ENCODE data around the gene BMAL1.

BMAL1 gene

GRCh38 chr11:13343067-13343466 is 65.5 kb downstream of the BMAL1 start:
- Histone ChIP-seq H3K27ac (no peak overlapping the region), H3K9ac (ENCODE audit: insufficient read length) (no peak overlapping the region), H3K9me3 (ENCODE audit: low read depth, low read length) (no peaks in the 10 kb centered on the region), H3K36me3 (ENCODE audit: insufficient read depth, low read length) (no peaks in the 10 kb centered on the region), H3K4me3 (no peak overlapping the region)
- no peak for DNase-seq (ENCODE audit: low read depth, low spot score)
- no peak for TF ChIP-seq EZH2 (IDR thresholded peaks at IDR 0.05)
- no peak for TF ChIP-seq FOXP2 (optimal IDR thresholded peaks at IDR 0.05; ENCODE audit: control extremely low read depth, extremely low read length, insufficient read depth)
- no peak for TF ChIP-seq POLR2AphosphoS5 (IDR thresholded peaks at IDR 0.05; ENCODE audit: borderline replicate concordance, low read depth, low read length)

- TF ChIP-seq EZH2 (IDR thresholded peaks at IDR 0.05), result no peak
- TF ChIP-seq FOXP2 (optimal IDR thresholded peaks at IDR 0.05; ENCODE audit: control extremely low read depth, extremely low read length, insufficient read depth), result no peak
- TF ChIP-seq POLR2AphosphoS5 (IDR thresholded peaks at IDR 0.05; ENCODE audit: borderline replicate concordance, low read depth, low read length), result no peak
- no peak overlapping the region for H3K27ac ChIP-seq
- no peak overlapping the region for H3K4me3 ChIP-seq
- H3K36me3 ChIP-seq (ENCODE audit: insufficient read depth, low read length), result no peaks in the 10 kb centered on the region
- no peaks in the 10 kb centered on the region for H3K9me3 ChIP-seq (ENCODE audit: low read depth, low read length)
- H3K9ac ChIP-seq (ENCODE audit: insufficient read length), result no peak overlapping the region
- no peak for DNase-seq (ENCODE audit: low read depth, low spot score)
Measured at GRCh38 chr11:13343931-13344717, 66.5 kb downstream of the BMAL1 start.

GRCh38 chr11:13344818-13345217 is 67.2 kb downstream of the BMAL1 start:
- no peaks in the 10 kb centered on the region for H3K9me3 ChIP-seq (ENCODE audit: low read depth, low read length)
- no peak overlapping the region for H3K9ac ChIP-seq (ENCODE audit: insufficient read length)
- TF ChIP-seq POLR2AphosphoS5 (IDR thresholded peaks at IDR 0.05; ENCODE audit: borderline replicate concordance, low read depth, low read length), result no peak
- TF ChIP-seq EZH2 (IDR thresholded peaks at IDR 0.05), result no peak
- TF ChIP-seq FOXP2 (optimal IDR thresholded peaks at IDR 0.05; ENCODE audit: control extremely low read depth, extremely low read length, insufficient read depth), result no peak
- H3K27ac ChIP-seq, result no peak overlapping the region
- H3K36me3 ChIP-seq (ENCODE audit: insufficient read depth, low read length), result no peaks in the 10 kb centered on the region
- H3K4me3 ChIP-seq, result no peak overlapping the region
- DNase-seq (ENCODE audit: low read depth, low spot score), result no peak

GRCh38 chr11:13346470-13346869 is 68.9 kb downstream of the BMAL1 start:
- TF ChIP-seq FOXP2 (optimal IDR thresholded peaks at IDR 0.05; ENCODE audit: control extremely low read depth, extremely low read length, insufficient read depth) (no peak), POLR2AphosphoS5 (IDR thresholded peaks at IDR 0.05; ENCODE audit: borderline replicate concordance, low read depth, low read length) (no peak), EZH2 (IDR thresholded peaks at IDR 0.05) (no peak)
- Histone ChIP-seq H3K9ac (ENCODE audit: insufficient read length) (no peak overlapping the region), H3K4me3 (no peak overlapping the region), H3K9me3 (ENCODE audit: low read depth, low read length) (no peaks in the 10 kb centered on the region), H3K27ac (no peak overlapping the region), H3K36me3 (ENCODE audit: insufficient read depth, low read length) (no peaks in the 10 kb centered on the region)
- DNase-seq (ENCODE audit: low read depth, low spot score), result no peak

- no peaks in the 10 kb centered on the region for H3K36me3 ChIP-seq (ENCODE audit: insufficient read depth, low read length)
- no peaks in the 10 kb centered on the region for H3K9me3 ChIP-seq (ENCODE audit: low read depth, low read length)
- H3K9ac ChIP-seq (ENCODE audit: insufficient read length), result no peak overlapping the region
- H3K4me3 ChIP-seq, result no peak overlapping the region
- no peak for DNase-seq (ENCODE audit: low read depth, low spot score)
- TF ChIP-seq EZH2 (IDR thresholded peaks at IDR 0.05) (no peak), POLR2AphosphoS5 (IDR thresholded peaks at IDR 0.05; ENCODE audit: borderline replicate concordance, low read depth, low read length) (no peak), FOXP2 (optimal IDR thresholded peaks at IDR 0.05; ENCODE audit: control extremely low read depth, extremely low read length, insufficient read depth) (no peak)
- H3K27ac ChIP-seq, result no peak overlapping the region
Measured at GRCh38 chr11:13347901-13348300, 70.3 kb downstream of the BMAL1 start.

- Histone ChIP-seq H3K9me3 (ENCODE audit: low read depth, low read length) (no peaks in the 10 kb centered on the region), H3K9ac (ENCODE audit: insufficient read length) (no peak overlapping the region), H3K36me3 (ENCODE audit: insufficient read depth, low read length) (no peaks in the 10 kb centered on the region), H3K4me3 (no peak overlapping the region), H3K27ac (no peak overlapping the region)
- no peak for DNase-seq (ENCODE audit: low read depth, low spot score)
- TF ChIP-seq EZH2 (IDR thresholded peaks at IDR 0.05) (no peak), FOXP2 (optimal IDR thresholded peaks at IDR 0.05; ENCODE audit: control extremely low read depth, extremely low read length, insufficient read depth) (no peak), POLR2AphosphoS5 (IDR thresholded peaks at IDR 0.05; ENCODE audit: borderline replicate concordance, low read depth, low read length) (no peak)
Measured at GRCh38 chr11:13348305-13348704, 70.7 kb downstream of the BMAL1 start.

- H3K9me3 ChIP-seq (ENCODE audit: low read depth, low read length), result no peaks in the 10 kb centered on the region
- no peak overlapping the region for H3K27ac ChIP-seq
- TF ChIP-seq EZH2 (IDR thresholded peaks at IDR 0.05) (no peak), FOXP2 (optimal IDR thresholded peaks at IDR 0.05; ENCODE audit: control extremely low read depth, extremely low read length, insufficient read depth) (no peak), POLR2AphosphoS5 (IDR thresholded peaks at IDR 0.05; ENCODE audit: borderline replicate concordance, low read depth, low read length) (no peak)
- no peak overlapping the region for H3K4me3 ChIP-seq
- no peaks in the 10 kb centered on the region for H3K36me3 ChIP-seq (ENCODE audit: insufficient read depth, low read length)
- DNase-seq (ENCODE audit: low read depth, low spot score), result no peak
- H3K9ac ChIP-seq (ENCODE audit: insufficient read length), result no peak overlapping the region
Measured at GRCh38 chr11:13349046-13349445, 71.5 kb downstream of the BMAL1 start.

GRCh38 chr11:13349581-13349980 is 72.0 kb downstream of the BMAL1 start:
- TF ChIP-seq EZH2 (IDR thresholded peaks at IDR 0.05), result no peak
- no peak for TF ChIP-seq POLR2AphosphoS5 (IDR thresholded peaks at IDR 0.05; ENCODE audit: borderline replicate concordance, low read depth, low read length)
- TF ChIP-seq FOXP2 (optimal IDR thresholded peaks at IDR 0.05; ENCODE audit: control extremely low read depth, extremely low read length, insufficient read depth), result no peak
- no peak overlapping the region for H3K4me3 ChIP-seq
- DNase-seq (ENCODE audit: low read depth, low spot score), result no peak
- no peak overlapping the region for H3K9ac ChIP-seq (ENCODE audit: insufficient read length)
- no peaks in the 10 kb centered on the region for H3K9me3 ChIP-seq (ENCODE audit: low read depth, low read length)
- H3K36me3 ChIP-seq (ENCODE audit: insufficient read depth, low read length), result no peaks in the 10 kb centered on the region
- no peak overlapping the region for H3K27ac ChIP-seq
